ENCODE measurements around the gene PRRG2.

The PRRG2 gene

DNA sequence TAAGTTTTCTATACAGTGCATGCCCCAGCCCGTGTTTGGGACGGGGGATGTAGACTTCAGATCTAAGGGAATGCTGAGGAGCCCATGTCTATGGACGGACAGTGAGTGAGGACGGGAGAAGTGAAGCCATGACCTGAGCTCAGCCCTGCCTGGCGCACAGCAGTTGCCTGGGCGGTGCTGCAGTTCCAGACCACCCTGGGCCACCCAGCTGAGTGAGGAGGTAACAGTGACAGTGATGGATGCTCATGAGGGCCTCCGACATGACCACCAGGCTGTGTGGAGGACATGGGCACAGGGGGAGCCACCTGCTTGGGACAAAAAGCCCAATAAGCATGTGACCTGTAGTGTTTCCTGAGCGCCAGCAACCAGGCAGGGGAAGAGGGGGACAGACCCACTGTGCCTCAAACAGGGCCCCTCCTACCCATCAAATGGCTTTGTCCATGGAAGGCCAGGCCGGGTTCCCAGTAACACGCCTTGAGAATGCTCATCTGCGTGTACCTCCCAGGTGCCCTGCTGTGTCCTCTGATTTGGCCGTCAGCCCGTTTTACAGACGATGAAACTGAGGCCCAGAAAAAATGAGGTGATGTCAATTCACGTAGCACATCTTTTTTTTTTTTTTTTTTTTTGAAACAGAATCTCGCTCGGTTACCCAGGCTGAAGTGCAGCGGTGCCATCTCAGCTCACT, 23.3 kb upstream of the PRRG2 start:
- DNase-seq: no peak

DNA sequence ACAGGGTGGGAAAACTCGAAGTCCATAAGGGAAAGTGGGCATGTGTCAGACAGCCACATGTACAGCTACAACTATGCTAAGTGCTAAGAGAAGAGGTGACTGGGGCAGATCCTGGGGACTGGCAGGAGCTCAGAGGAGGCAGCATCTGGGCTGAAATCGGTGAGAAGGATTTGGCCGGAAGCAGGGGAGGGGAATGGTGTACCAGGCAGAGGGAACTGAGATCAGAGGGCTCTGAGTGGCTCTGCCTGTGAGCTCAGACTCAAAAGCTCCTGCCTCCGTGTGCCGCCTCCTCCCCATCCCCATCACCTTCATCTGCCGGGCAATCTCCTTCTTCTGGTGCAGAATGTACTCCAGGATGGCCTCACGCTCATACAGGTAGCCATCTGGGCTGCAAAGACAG, 22.5 kb upstream of the PRRG2 start:
- DNase-seq: no peak

DNA sequence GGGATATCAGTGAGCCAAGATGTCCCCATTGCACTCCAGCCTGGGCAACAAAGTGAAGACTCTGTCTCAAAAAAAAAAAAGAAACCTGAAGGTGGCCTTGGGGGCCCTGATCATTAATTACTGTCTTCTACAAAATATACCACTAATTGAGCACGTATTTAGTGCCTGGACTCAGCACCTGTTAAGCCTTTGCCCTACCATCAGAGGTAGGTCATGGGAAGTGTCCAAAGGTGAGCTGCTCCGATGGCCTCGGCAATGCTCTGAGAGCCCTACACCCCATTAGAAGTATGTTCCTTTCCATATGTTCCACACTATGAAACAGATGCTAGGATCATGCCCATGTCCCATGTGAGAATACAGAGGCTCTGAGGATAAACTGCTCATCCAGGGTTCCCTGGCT, 21.7 kb upstream of the PRRG2 start:
- no peak for DNase-seq

DNA sequence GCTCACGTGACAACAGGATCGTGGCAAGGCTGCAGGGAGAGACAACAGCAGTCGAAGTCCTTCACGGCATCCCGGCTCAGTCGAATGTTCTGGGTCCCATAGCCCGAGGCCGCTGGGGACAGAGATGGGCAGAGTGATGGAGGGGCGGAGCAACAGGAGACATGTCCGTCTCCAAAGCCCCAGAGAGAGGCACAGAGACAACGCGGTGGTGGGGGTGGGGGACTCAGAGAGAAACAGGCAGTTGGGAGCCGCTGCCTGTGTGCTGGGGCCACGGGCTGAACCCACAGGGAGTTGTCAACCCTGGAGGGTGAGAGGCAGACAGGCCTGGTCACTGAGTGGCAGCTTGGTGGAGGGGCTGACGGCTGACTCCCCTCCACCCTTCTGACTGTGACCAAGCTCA, 21.2 kb upstream of the PRRG2 start:
- DNase-seq: no peak

DNA sequence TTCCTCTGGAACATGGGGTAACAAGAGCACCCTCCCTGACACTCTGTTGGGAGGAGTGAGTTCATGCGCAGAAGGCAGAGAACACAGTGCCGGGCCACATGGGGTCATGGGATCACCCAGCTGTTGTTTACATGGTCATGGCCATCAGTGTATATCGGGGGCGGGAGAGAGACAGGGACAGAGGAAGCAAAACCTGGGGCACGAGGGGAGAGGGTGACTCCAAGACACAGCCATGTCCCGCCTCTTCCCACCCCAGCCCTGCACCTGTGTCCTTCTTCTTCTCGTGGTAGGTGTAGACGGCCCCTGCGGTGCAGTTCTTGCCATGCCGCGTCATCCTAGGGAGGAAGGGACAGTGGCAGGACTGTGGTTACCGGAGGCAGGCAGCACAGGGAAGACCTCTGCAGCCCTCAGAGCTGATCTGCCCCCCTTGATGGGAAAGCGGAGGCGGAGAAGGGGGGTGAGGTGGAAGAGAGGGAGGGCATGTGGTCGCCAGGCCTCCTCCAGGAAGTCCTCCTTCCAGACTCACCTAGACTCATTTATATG, 20.7 kb upstream of the PRRG2 start:
- DNase-seq: no peak

DNA sequence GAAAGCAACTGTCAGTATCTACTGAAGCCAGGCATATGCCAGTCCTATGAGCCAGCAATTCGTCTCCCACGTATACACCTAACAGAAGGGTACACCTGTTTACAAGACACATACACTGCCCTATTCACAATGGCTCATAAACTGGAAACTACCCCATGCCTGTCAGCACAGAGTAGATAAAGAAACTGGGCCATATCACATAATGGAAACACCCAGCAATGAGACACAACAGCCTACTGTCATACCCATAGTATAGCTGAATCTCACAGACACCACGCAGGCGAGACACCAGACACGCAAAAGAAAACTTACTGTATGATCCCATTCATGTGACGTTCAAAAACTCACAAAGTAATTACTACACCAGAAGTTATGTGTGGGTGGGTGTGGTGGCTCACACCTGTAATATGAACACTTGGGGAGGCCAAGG, 16.5 kb upstream of the PRRG2 start:
- no peak for DNase-seq

DNA sequence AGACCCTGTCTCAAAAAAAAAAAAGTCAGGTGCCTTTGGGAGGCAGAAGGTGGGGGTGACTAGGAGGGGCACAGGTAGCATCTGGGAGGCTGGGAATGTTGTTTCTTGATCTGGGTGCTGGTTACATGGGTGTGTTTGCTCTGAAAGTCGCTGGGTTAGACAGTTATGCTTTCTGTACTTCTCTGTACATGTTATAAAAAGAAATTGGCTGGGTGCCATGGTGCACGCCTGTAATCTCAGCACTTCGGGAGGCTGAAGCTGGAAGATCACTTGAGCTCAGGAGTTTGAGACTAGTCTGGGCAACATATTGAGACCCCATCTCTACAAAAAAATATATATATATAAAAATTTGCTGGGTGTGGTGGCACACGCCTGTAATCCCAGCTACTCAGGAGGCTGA, 15.9 kb upstream of the PRRG2 start:
- no peak for DNase-seq

DNA sequence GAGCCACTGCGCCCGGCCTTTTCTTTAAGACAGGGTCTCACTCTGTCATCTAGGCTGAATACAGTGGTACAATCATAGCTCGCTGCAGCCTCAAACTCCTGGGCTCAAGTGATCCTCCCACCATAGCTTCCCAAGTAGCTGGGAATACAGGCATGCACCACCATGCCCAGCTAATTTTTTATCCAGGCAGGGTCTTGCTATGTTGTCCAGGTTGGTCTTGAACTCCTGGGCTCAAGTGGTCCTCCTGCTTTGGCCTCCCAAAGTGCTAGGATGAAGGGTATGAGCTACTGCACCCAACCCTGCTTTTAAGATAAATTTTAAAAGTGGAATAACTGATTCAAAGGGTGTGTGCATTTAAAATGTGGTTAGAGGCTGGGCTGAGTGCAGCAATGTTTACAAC, 14.8 kb upstream of the PRRG2 start:
- no peak for DNase-seq

DNA sequence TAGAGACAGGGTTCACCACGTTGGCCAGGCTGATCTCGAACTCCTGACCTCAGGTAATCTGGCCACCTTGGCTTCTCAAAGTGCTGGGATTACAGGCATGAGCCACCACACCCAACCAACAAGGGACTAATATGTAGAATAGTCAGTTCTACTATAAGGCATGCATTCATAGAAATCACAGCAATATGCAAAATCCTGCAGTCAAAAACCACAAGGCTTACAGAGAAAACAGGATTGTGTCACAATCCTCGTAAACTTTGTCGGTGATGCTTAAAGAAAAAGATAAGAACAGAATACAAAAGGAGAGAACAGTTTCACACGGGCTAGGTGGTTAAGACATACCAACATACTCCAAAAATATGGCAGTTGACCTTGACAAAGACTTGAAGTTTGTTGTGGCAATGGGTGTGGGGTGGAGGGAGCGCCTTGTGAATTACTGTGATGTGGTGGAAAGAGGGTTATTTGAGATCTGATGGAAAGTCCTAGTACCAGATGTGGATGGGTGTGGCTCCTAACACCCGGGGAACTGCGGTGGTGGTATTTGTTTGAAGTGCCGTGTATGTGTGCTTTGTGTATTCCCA, 13.2 kb upstream of the PRRG2 start:
- DNase-seq: no peak

DNA sequence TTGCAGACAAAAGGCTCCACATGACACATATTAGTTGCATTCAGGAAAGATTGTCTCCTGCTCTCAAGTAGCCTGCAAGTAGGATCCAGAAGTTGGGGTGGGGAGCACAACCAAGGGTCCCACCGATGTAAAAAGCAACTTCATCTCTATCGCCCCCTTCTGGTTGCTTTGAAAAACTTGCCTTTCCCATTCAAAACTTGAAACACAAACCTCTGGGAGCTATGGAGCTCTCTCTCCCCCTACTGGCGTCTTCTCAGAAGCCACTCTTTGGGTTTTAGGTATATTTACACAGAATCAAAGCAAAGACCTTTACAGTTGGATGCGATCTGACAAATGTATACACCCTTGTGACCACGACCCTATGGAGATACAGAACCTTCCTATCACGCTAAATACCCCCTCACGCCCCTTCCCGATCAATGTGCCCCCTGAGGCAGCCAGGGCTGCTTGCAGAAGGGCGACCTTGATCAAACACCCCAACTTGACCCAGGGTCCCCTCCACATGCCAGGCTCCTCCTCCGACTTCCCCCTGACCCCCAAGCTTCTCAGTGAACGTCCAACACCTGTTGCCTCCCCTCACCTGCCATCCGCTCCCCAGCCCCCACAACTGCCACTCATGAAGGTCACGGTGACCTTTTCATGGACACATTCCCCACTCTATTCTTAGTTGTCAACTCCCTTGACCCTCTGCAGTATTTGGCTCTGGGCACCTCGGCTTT, 10.8 kb upstream of the PRRG2 start:
- DNase-seq: peak; percentile 45

DNA sequence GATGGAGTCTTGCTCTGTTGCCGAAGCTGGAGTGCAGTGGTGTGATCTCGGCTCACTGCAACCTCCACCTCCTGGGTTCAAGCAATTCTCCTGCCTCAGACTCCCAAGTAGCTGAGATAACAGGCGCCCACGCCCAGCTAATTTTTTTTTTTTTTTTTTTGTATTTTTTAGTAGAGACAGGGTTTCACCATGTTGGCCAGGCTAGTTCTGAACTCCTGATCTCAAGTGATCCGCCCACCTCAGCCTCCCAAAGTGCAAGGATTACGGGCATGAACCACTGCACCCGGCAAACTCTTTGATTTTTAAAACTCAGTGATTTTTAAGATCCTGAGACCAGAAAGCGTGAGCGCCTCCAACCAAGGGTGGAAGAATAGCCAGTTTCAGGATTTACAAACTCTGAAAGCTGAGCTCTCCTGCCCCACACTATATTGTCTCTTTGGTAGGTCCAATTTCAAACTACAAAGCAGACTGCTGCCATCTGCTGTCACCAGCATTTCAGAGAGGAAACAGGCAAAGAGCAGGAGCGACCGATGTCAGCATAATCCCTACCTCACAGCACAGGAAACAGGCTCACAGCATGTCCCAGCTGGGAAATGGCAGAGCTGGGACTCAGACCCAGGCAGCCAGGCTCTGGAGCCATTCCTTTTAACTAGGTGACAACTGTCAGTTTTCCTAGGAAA, 10.0 kb upstream of the PRRG2 start:
- no peak for DNase-seq

DNA sequence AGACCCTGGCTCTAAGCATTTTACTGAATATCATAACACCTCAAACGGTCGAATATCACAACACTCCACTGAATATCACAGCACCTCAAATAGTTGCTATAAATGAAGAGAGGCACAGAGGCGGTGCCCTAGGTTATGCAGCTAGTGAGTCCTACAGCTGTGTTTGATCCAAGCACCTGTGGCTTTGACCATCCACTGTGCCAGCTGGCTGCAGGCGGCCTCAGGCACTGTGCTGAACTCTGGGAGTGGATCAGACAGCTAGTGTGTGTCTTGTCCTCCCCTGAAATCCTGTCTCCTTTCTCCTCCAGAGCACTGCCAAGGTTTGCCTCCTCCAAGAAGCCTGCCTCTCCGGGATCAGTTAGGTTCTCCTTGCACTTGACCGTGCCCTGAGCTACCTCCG, 8.1 kb upstream of the PRRG2 start:
- DNase-seq: no peak

DNA sequence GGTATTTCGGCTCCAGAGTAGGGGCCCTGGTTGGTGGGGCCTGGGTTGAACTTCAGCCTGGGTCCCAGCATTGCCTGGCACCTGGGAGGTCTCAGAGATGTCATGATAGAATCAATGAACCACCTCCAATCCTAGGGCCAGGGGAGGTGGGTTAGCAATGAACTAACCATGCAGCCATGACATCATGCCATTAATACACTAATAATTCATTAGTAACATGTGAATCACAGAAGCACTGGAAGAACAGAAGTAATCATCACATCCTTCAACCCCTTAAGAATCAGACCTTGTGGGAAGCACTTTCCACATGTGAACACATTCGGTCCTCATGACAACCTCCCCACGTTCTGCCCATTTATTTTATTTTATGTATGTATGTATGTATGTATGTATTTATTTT, 7.7 kb upstream of the PRRG2 start:
- DNase-seq: no peak

DNA sequence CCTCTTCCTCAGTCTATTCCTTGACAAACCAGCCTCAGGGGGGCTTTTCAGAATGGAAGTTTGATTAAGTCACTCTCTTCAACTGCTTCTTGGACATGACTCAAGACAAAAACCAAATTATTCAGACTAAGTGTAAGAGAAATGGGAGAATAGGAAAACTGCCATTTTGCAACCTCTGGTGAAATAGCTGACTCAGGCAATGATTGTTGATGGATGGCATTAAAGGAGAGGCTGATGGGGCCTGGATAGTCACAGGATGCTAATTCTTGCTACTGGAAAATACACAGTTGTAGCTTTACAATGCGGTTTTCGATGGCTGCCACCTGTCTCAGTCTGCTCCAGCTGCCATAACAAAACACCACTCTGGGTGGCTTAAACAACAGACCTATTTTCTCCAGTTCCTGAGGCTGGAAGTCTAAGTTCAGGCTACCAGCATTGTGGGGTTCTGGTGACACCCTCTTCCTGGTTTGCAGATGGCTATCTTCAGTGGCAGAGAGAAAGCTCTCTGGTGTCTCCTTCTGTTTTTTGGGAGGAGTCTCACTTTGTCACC, 6.8 kb upstream of the PRRG2 start:
- DNase-seq: no peak

DNA sequence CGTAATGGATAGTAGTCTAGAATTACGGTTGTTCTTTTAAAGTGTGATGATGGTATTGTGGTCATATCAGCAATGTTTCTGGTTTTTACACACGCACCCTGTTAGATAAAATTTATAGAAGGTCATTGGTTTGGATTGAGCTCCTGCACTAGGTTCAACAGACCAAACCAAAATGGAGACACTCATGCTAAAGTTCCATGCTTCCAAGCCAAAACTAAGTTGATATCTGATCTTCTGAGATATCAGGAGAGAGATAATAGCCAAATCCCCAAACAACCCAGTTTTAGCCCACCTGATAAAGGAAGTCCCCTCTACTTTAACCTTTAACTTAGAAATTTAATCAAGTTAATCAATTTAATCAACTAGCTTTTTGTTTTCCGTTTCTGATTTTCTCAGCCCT, 1.9 kb upstream of the PRRG2 start:
- DNase-seq: no peak

DNA sequence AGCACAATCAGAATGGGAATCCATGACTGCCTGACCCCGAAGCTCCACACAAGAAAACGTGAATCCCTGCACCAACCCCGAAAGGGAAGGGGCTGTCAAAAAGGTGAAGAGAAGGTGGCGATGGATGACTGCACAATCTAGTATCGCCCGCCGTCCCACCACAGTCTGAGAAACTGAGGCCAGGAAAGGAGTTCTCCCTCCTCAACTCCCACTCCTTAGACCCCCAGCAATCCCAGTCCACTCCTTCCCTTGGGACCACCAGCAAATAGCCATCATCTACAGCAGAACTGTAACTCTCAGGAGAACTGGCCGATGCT, 1.2 kb upstream of the PRRG2 start:
- no peak for DNase-seq

DNA sequence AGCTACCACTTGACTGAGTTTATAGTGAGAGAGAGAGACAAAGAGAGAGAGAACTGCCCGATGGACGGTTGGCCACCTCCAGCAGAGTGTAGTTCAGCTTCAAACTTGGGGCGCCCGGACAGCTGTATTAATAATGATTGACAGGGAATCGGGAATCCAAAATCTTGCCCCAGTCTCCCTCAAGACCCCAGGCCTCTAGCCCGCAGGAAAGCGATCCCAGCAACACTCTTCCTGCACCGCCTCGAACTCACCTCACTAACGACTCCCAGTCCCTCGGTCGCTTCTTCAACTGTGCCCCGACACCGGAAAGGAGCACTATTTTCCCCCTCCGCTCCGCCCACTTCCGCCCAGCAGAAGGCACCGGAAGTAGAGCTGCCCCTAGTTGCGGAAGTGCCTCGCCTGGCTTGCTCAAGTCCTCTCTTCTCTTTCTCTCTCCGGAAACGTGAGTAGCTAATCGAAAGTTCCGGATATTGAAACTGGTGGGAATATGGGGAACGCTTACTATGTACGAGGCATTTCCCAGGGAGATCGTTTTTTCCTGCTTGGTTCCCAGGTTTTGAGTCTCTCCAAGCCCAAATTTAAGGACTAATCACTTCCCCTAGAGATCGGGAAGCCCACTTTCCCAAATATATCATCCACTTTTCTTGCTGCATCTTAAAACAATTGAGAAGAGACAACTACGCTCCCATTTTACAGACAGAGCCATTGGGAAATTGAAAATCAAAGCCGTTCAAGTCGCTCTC, 681 bp upstream of the PRRG2 start, which contains the start of gene NOSIP:
TSS of gene NOSIP (minus strand) at position 293 of the 743 bp plus-strand sequence. CDS start 19,865 bp downstream, outside the sequence.
- peak; percentile 88 for DNase-seq

DNA sequence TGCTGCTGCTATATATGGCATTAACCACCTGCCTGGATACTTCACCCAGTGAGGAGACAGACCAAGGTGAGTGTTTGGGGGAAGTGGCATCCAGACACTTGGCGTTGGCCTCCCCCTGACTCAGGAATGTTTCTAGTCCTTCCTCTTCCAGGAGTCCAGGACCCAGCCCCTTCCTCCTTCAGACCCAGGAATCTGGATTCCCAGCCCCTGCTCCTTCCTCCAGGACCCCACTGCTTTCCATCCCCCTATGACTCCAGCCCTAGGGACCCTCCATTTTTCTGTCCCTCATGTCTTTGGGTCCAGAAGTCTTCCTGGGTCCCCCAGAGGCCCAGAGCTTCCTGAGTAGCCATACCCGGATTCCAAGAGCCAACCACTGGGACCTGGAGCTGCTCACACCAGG, 2.1 kb downstream of the PRRG2 start:
- no peak for DNase-seq

DNA sequence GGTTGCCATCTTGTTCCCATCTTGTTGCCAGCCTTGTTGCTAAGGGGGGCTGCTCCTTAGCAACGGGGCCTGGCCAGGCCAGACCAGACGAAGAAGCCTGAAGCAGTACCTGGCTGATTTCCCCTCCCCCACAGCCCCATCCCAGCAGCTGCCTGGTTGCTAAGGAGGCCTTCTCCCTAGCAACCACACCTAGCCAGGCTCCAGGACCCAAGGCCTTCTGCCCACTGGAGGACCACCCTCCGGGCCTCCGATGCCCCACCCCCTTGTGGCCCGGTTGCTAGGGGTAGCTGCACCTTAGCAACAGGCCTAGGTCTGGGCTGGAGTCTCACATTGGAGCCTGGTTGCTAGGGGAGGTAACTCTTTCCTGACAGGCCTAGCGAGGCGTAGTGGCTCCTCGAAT, 3.9 kb downstream of the PRRG2 start:
- DNase-seq: peak; percentile 5

DNA sequence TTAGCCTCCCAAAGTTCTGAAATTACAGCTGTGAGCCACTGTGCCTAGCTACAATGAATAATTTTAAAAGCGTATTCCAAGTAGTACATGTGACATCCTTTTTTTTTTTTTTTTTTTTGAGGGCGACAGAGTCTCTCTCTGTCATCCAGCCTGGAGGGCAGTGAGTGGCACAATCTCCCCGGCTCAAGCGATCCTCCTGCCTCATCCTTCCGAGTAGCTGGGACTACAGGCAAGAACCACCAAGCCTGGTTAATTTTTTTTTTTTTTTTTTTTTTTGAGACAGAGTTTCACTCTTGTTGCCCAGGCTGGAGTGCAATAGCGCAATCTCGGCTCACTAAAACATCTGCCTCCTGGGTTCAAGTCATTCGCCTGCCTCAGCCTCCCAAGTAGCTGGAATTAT, 6.1 kb downstream of the PRRG2 start:
- no peak for DNase-seq

DNA sequence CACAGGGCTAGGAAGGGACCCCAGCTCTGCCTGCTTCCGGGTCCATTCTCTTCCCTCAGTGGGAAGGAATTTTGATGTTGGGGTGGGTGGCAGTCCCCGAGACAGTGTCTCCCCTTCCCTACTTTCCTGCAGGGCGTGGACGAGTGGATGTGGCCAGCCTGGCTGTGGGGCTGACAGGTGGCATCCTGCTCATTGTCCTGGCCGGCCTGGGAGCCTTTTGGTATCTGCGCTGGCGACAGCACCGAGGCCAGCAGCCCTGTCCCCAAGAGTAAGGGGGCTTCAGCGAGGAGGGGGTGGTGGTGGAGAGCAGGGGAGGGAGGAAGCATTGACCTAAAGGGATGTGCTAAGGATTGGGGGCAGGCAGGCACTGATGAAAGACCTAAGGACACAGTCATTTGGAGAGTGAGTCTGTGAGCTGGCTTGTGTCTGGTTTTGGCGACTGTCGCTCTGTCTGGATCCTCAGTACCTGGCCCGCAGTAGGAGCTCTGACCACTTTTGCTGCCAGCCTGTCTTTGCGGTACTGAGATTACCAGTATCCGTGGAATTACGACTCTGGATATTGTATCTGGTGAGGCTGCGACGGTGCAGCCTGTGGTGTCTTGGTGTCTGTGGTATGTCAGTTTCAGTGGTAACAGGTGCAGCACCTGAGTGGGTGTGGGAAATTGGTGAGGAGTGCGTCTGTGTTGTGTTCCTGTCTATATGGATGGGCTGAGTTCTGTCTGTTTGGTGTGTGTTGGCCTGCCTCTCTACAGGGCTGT, 7.4 kb downstream of the PRRG2 start:
- no peak for DNase-seq

DNA sequence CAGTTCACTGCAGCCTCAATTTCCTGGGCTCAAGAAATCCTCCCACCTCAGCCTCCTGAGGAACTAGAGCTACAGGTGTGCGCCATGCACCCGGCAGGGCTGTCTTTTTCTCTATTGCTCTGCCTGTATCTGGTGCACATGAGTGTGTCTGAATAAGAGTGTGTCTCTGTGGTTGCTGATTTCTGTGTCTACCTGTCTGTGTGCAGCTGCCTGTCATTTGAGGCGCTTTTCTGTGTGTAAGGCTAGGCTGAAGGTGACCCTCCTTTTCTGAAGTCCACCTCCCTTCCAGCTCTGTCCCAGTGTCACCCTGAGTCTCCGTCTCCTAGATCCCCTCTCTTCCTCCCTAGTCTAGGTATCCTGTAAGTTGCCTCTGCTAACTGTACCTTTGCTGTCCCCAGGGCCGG, 8.4 kb downstream of the PRRG2 start:
- DNase-seq: no peak
